Fibroblast of villous mesenchyme (primary cell): ENCODE results near the gene PHETA1. TPM values are rescaled to one million over a fixed set of nuclear protein-coding genes. Genes with fewer than 3 reads are reported as not detected.

Experiments used
- DNase-seq: peaks from one replicate; pipeline ENCODE4 v3.0.0-alpha.2; 2010; ENCODE audit warnings: low read depth
- H3K4me3 ChIP-seq: 2 replicates; pipeline ENCODE4 v1.5.1; 2011; ENCODE audit warnings: low read depth, mild to moderate bottlenecking, low read length
- CTCF ChIP-seq: IDR thresholded peaks from 2 replicates; pipeline ENCODE4 v1.5.1; 2012; ENCODE audit warnings: low read depth, mild to moderate bottlenecking, low read length; ENCODE audit not compliant: insufficient read depth
- total RNA-seq: library from RNA; depleted of rRNA; stranded (reverse); fragments of >200 nt; gene quantifications from 2 replicates; pipeline ENCODE4 v1.2.3, GENCODE V29; 2012

Gene PHETA1
- 11.3 and 15.5 TPM in 2 replicates for total RNA-seq

- TF ChIP-seq CTCF, result no peak
- peak within 1 kb of the TSS; percentile 87 for H3K4me3 ChIP-seq
- DNase-seq, result peak; percentile 90
Observed at GRCh38 chr12:111368788-111369495, at the start of gene PHETA1. Gene PHETA1, minus strand, starts transcription at chr12:111369095. Its CDS starts 5,668 bp downstream, at chr12:111363427.

- no peak for DNase-seq
- TF ChIP-seq CTCF, result no peak
Observed at GRCh38 chr12:111418594-111418880, 49.6 kb upstream of the PHETA1 start.

GRCh38 chr12:111417784-111418593, 49.1 kb upstream of the PHETA1 start:
- DNase-seq, result no peak
- no peak for TF ChIP-seq CTCF
- H3K4me3 ChIP-seq, result no peak overlapping the region

More at GRCh38 chr12:111418594-111418880, 49.6 kb upstream of the PHETA1 start:
- no peak overlapping the region for H3K4me3 ChIP-seq

GRCh38 chr12:111417290-111417689, 48.4 kb upstream of the PHETA1 start:
- no peak for DNase-seq
- no peak for TF ChIP-seq CTCF
- no peak overlapping the region for H3K4me3 ChIP-seq

- no peak for DNase-seq
- TF ChIP-seq CTCF, result no peak
- H3K4me3 ChIP-seq, result no peak overlapping the region
Observed at GRCh38 chr12:111414711-111415252, 45.9 kb upstream of the PHETA1 start.

GRCh38 chr12:111413442-111414086, 44.7 kb upstream of the PHETA1 start:
- H3K4me3 ChIP-seq, result no peak overlapping the region
- peak; percentile 80 for DNase-seq
- no peak for TF ChIP-seq CTCF
